H1 (cell line): ENCODE results near the gene SPEM1. TPM values are rescaled to one million over a fixed set of nuclear protein-coding genes. Genes with fewer than 3 reads are reported as not detected.
A peak's percentile ranks its signal among the peaks of the same experiment; 100 is the strongest.

Source experiments
- CTCF ChIA-PET: fragments of 300-600 bp; sonication (Branson Sonifier 250); formaldehyde crosslinking; loops from one replicate; lab custom pipeline; 2021; ENCODE audit not compliant: partially characterized antibody; lab: Charles Lee
- POLR2A ChIA-PET: fragments of 300-600 bp; sonication (Branson Sonifier 250); formaldehyde crosslinking; loops from one replicate; lab custom pipeline; 2021; ENCODE audit warnings: inconsistent platforms; ENCODE audit not compliant: partially characterized antibody; lab: Charles Lee
- DNase-seq, 2 experiments: peaks; one replicate each; pipeline versions ENCODE4 v3.0.0 to v3.0.0-alpha.2; 2010 to 2022; ENCODE audit warnings: low spot score in 2 of 2, low read depth in 1 of 2, mixed read lengths in 1 of 2
- FAIRE-seq: peaks from 2 replicates; lab custom pipeline; 2011; peaks lifted over from hg19 to GRCh38; lab: Jason Lieb, UNC
- H2AFZ ChIP-seq: 2 replicates; pipeline ENCODE4 v1.8.1; 2012; ENCODE audit warnings: low read length, inconsistent platforms
- H2AK5ac ChIP-seq: 2 replicates; pipeline ENCODE4 v1.6.1; 2013; ENCODE audit warnings: low read depth, low read length
- H2BK120ac ChIP-seq: replicated peaks from 2 replicates; pipeline ENCODE3; 2013; ENCODE audit warnings: low read depth, low read length, inconsistent platforms
- H2BK12ac ChIP-seq: 2 replicates; pipeline ENCODE4 v1.6.1; 2013; ENCODE audit warnings: low read depth, low read length
- H2BK15ac ChIP-seq: 2 replicates; pipeline ENCODE4 v1.6.1; 2013; ENCODE audit warnings: low read length
- H2BK20ac ChIP-seq: 2 replicates; pipeline ENCODE4 v1.6.1; 2013; ENCODE audit warnings: low read length
- H2BK5ac ChIP-seq: 2 replicates; pipeline ENCODE4 v1.6.1; 2013; ENCODE audit warnings: low read depth, low read length
- H3K14ac ChIP-seq: 2 replicates; pipeline ENCODE4 v1.6.1; 2013; ENCODE audit warnings: inconsistent platforms; ENCODE audit not compliant: insufficient read length
- H3K18ac ChIP-seq: 2 replicates; pipeline ENCODE4 v1.6.1; 2013; ENCODE audit warnings: low read length; ENCODE audit errors: extremely low read depth
- H3K23ac ChIP-seq: 2 replicates; pipeline ENCODE4 v1.6.1; 2013; ENCODE audit warnings: inconsistent platforms; ENCODE audit not compliant: insufficient read length
- H3K23me2 ChIP-seq: 2 replicates; pipeline ENCODE4 v1.6.1; 2013; ENCODE audit warnings: low read depth, low read length
- H3K27ac ChIP-seq: 2 replicates; pipeline ENCODE4 v1.6.1; 2011; ENCODE audit warnings: low read depth, low read length, inconsistent platforms
- H3K27me3 ChIP-seq, 4 experiments: replicated peaks in 1 of 4; 1 replicate in 1 of 4; 2 replicates in 3 of 4; pipeline versions ENCODE4 v1.6.1 to v1.8.1; 2011 to 2013; ENCODE audit warnings: low read length in 3 of 4, mild to moderate bottlenecking in 3 of 4, inconsistent platforms in 2 of 4, mixed read lengths in 2 of 4, moderate library complexity in 1 of 4; ENCODE audit not compliant: control insufficient read depth in 3 of 4, insufficient read depth in 3 of 4; ENCODE audit errors: extremely low read depth in 1 of 4
- H3K36me3 ChIP-seq, 4 experiments: 2 replicates each; pipeline versions ENCODE4 v1.6.1 to v1.8.1; 2011 to 2013; ENCODE audit warnings: mild to moderate bottlenecking in 4 of 4, low read length in 3 of 4, moderate library complexity in 2 of 4, control low read depth in 1 of 4, inconsistent platforms in 1 of 4; ENCODE audit not compliant: insufficient read depth in 4 of 4, control insufficient read depth in 2 of 4
- H3K4ac ChIP-seq: replicated peaks from 2 replicates; pipeline ENCODE3; 2013; ENCODE audit warnings: low read length, low read depth, mixed read lengths, inconsistent platforms; ENCODE audit not compliant: insufficient read length
- H3K4me1 ChIP-seq, 4 experiments: replicated peaks in 1 of 4; 1 replicate in 1 of 4; 2 replicates in 3 of 4; pipeline versions ENCODE4 v1.6.1 to v1.8.1; 2011 to 2013; ENCODE audit warnings: low read length in 3 of 4, inconsistent platforms in 2 of 4, mixed read lengths in 1 of 4; ENCODE audit not compliant: insufficient read depth in 4 of 4, control insufficient read depth in 3 of 4
- H3K4me2 ChIP-seq, 2 experiments: 2 replicates each; pipeline versions ENCODE4 v1.6.1 to v1.8.1; 2011 to 2013; ENCODE audit warnings: low read depth in 2 of 2, low read length in 2 of 2, control low read depth in 1 of 2, inconsistent platforms in 1 of 2, mild to moderate bottlenecking in 1 of 2; ENCODE audit not compliant: insufficient read depth in 1 of 2
- H3K4me3 ChIP-seq, 4 experiments: fragments of 200-600, 300-600 bp in 1 of 4; sonication (generic), shearing (Covaris generic), sonication (Bioruptor Twin) in 1 of 4; 2 replicates each; pipeline versions ENCODE4 v1.5.1 to v1.8.1; 2011 to 2016; ENCODE audit warnings: low read length in 4 of 4, low read depth in 3 of 4, control low read depth in 2 of 4, inconsistent platforms in 2 of 4, mild to moderate bottlenecking in 2 of 4, mixed read lengths in 1 of 4, moderate library complexity in 1 of 4; ENCODE audit not compliant: insufficient read depth in 2 of 4; ENCODE audit errors: extremely low read depth in 1 of 4
- H3K56ac ChIP-seq: replicated peaks from 2 replicates; pipeline ENCODE3; 2013; ENCODE audit warnings: low read depth, mild to moderate bottlenecking, mixed read lengths, low read length, inconsistent platforms; ENCODE audit not compliant: insufficient read length
- H3K79me1 ChIP-seq: 2 replicates; pipeline ENCODE4 v1.6.1; 2013; ENCODE audit warnings: low read depth, low read length, control low read depth
- H3K79me2 ChIP-seq, 2 experiments: 2 replicates each; pipeline versions ENCODE4 v1.6.1 to v1.8.1; 2012 to 2013; ENCODE audit warnings: low read length in 2 of 2, mild to moderate bottlenecking in 2 of 2, inconsistent platforms in 1 of 2; ENCODE audit not compliant: insufficient read depth in 2 of 2, control insufficient read depth in 1 of 2
- H3K9ac ChIP-seq, 4 experiments: replicated peaks in 1 of 4; 1 replicate in 1 of 4; 2 replicates in 3 of 4; pipeline versions ENCODE4 v1.6.1 to v1.8.1; 2011 to 2013; ENCODE audit warnings: low read depth in 3 of 4, low read length in 3 of 4, control low read depth in 2 of 4, mild to moderate bottlenecking in 2 of 4, moderate library complexity in 2 of 4, inconsistent platforms in 1 of 4; ENCODE audit errors: extremely low read depth in 1 of 4
- H3K9me3 ChIP-seq, 2 experiments: 2 replicates each; pipeline versions ENCODE4 v1.6.1 to v1.8.1; 2012 to 2013; ENCODE audit warnings: mild to moderate bottlenecking in 2 of 2, moderate library complexity in 2 of 2, control low read depth in 1 of 2, inconsistent platforms in 1 of 2, low read depth in 1 of 2, low read length in 1 of 2, mixed read lengths in 1 of 2; ENCODE audit not compliant: insufficient read depth in 2 of 2
- H4K20me1 ChIP-seq, 2 experiments: replicated peaks in 1 of 2; 2 replicates each; pipeline versions ENCODE3 to v1.8.1; 2011 to 2013; ENCODE audit warnings: inconsistent platforms in 2 of 2, low read length in 2 of 2, mild to moderate bottlenecking in 1 of 2; ENCODE audit not compliant: insufficient read depth in 2 of 2, control insufficient read depth in 1 of 2
- H4K5ac ChIP-seq: 2 replicates; pipeline ENCODE4 v1.6.1; 2013; ENCODE audit warnings: low read length, low read depth, mixed read lengths, inconsistent platforms; ENCODE audit not compliant: insufficient read length
- H4K8ac ChIP-seq: 2 replicates; pipeline ENCODE4 v1.8.0; 2013; ENCODE audit warnings: mild to moderate bottlenecking, moderate library complexity, low read length, inconsistent platforms; ENCODE audit not compliant: insufficient read depth; ENCODE audit errors: extremely low read depth
- H4K91ac ChIP-seq: replicated peaks from 2 replicates; pipeline ENCODE3; 2013; ENCODE audit warnings: low read length, mixed read lengths, inconsistent platforms; ENCODE audit not compliant: insufficient read length
- NANOG ChIP-seq: IDR thresholded peaks from 2 replicates; pipeline ENCODE4 v1.6.1; 2011; ENCODE audit warnings: low read length, low read depth, mild to moderate bottlenecking, inconsistent platforms; ENCODE audit not compliant: insufficient read depth, poor library complexity, severe bottlenecking
- RBBP5 ChIP-seq: IDR thresholded peaks from 2 replicates; pipeline ENCODE4 v1.7.1; 2012; ENCODE audit warnings: low read depth, mild to moderate bottlenecking, inconsistent platforms, low read length, moderate library complexity, borderline replicate concordance
- WGBS, 2 experiments: shearing (Covaris generic) in 1 of 2; methylation state at CpG; one replicate each; pipeline versions ENCODE4 v1.1.6 to v1.1.7; 2013 to 2015; ENCODE audit warnings: low lambda C conversion rate in 2 of 2, mixed read lengths in 2 of 2, inconsistent platforms in 1 of 2, low coverage in 1 of 2, missing lambda C conversion rate in 1 of 2; ENCODE audit not compliant: insufficient replicate concordance in 2 of 2, insufficient coverage in 1 of 2, insufficient read length in 1 of 2; ENCODE audit errors: extremely low coverage in 1 of 2, missing lambda C conversion rate in 1 of 2; 5-methylcytosine and 5-hydroxymethylcytosine counted together
- polyA plus RNA-seq, 7 experiments: library from polyadenylated mRNA; depleted of rRNA in 3 of 7; stranded (reverse) in 5 of 7; unstranded in 2 of 7; fragments of >200 nt in 5 of 7; fragments of 200-250 nt in 2 of 7; gene quantifications; 1 replicate in 5 of 7; 2 replicates in 1 of 7; 4 replicates in 1 of 7; pipeline versions ENCODE4 v1.2.1 to v1.2.3, GENCODE V29; 2011 to 2013; ENCODE audit warnings: missing spikeins in 2 of 7, mixed read lengths in 2 of 7
- total RNA-seq: library from RNA; stranded (reverse); fragmentation: NEBNext Ultra II Directional; extraction: Animal tissue kit (Norgen Biotek cat#: 25700); gene quantifications from 2 replicates; pipeline ENCODE4 v1.2.1, GENCODE V29; 2021

SPEM1 gene
- total and polyA plus RNA-seq, 2 of the 8 experiments (the other 6 are each of a cell fraction or from before 2014, with no cell fraction given) = not detected

DNA sequence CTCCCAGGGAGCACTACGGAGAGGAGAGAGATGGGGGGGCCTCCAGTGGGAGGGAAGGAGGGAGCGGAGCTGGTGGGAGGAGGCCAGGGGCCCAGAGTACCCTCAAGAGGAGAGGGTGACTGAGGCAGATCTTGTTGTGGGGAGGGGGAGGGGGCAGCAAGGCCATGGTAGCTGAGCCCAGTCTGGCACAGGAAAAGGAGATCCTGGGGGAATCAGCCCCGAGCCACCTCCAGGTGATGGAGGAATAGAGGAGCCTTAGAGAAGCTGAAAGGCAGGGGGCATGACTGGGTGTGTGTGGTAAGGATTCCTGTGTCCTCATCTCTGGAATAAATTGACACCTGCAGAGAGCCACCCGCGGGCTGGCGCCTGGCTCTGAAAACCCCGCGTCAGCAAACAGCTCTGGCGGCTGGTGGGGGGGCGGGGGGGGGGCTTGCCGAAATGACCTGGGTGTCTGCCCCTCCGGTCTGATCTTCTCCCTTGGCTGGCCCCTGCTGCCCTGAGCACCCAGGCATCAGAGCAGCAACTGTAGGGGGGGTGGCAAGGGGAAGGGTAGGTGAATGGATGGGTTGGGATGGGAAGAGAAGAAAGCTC lies 13.8 kb upstream of the SPEM1 start:
- Histone ChIP-seq H3K23ac (no peak overlapping the region), H2BK120ac (no peak overlapping the region), H3K4me1 (peaks cover 0 to 18% (median 12%) of the 10 kb centered on the region in 4 experiments; a peak in 5 of 7 replicates), H3K27ac (no peak overlapping the region), H3K4me3 (peak overlapping the region; percentile 72 to 94 (median 81); a peak in 7 of 8 replicates), H3K9me3 (no peaks in the 10 kb centered on the region), H3K36me3 (peaks cover 2 to 19% (median 17%) of the 10 kb centered on the region in 4 experiments; a peak in 5 of 8 replicates), H4K8ac (no peak overlapping the region), H3K79me1 (peaks cover 7% of the 10 kb centered on the region), H2AFZ (no peak overlapping the region), H3K9ac (no peak overlapping the region), H2BK12ac (no peak overlapping the region), H2AK5ac (no peak overlapping the region), H3K14ac (no peak overlapping the region), H3K27me3 (no peaks in the 10 kb centered on the region; a peak in 1 of 7 replicates), H2BK20ac (no peak overlapping the region), H3K18ac (no peak overlapping the region), H4K20me1 (peaks cover 0 to 22% of the 10 kb centered on the region in 2 experiments), H4K5ac (no peak overlapping the region), H3K56ac (no peak overlapping the region), H3K23me2 (peaks cover 17% of the 10 kb centered on the region; the same call in 1 of the 2 replicates), H4K91ac (no peak overlapping the region), H2BK15ac (no peak overlapping the region), H3K4ac (no peak overlapping the region), H3K4me2 (peak overlapping the region; percentile 90 to 97), H2BK5ac (no peak overlapping the region), H3K79me2 (peaks cover 0 to 8% of the 10 kb centered on the region in 2 experiments; a peak in 1 of 4 replicates)
- TF ChIP-seq NANOG (no peak), RBBP5 (0 out of 2 replicates have a peak, but pooled peaks have one; percentile 20)
- CTCF ChIA-PET = interaction anchor here (1.0 to 2.9 kb wide), 7 partner anchors 15 to 155 kb away, joined by 3 to 15 read pairs (median 4); partner anchors contain the start of gene SPEM1
- no peak for DNase-seq
- POLR2A ChIA-PET = interaction anchor here (0.7 to 8.2 kb wide), 19 partner anchors 10 to 152 kb away, joined by 3 to 66 read pairs (median 4); partner anchors contain the start of genes ACAP1, CHRNB1, FGF11 and PLSCR3
- WGBS, 2 experiments = 12% methylated on average over 3 of the region's 12 CpGs; no CpG with 5 or more reads in 1 of the 2 experiments
- FAIRE-seq = no peak
